Testis (tissue), 3 donors: Measurements from ENCODE around the gene CEP131. TPM values are rescaled to one million over a fixed set of nuclear protein-coding genes. Genes with fewer than 3 reads are reported as not detected.

Experiments
- DNase-seq: peaks from one replicate; pipeline ENCODE4 v3.0.0-alpha.2; 2019
- H3K27ac ChIP-seq, 2 donors: fragments of 200-600 bp; sonication (generic); one replicate each; pipeline ENCODE4 v1.5.1; 2019
- H3K27me3 ChIP-seq: fragments of 200-600 bp; sonication (generic); one replicate; pipeline ENCODE4 v1.5.1; 2019
- H3K36me3 ChIP-seq: fragments of 200-600 bp; sonication (generic); one replicate; pipeline ENCODE4 v1.5.1; 2017; ENCODE audit warnings: low read depth; ENCODE audit errors: missing control alignments
- H3K4me1 ChIP-seq: fragments of 200-600 bp; sonication (generic); one replicate; pipeline ENCODE4 v1.5.1; 2019
- H3K4me3 ChIP-seq, 2 donors: fragments of 200-600 bp; sonication (generic); one replicate each; pipeline ENCODE4 v1.5.1; 2017 to 2019
- H3K9me3 ChIP-seq: fragments of 200-600 bp; sonication (generic); one replicate; pipeline ENCODE4 v1.5.1; 2017
- POLR2A ChIP-seq: fragments of 450-650 bp; IDR thresholded peaks from one replicate; pipeline ENCODE4 v1.6.1; 2017; ENCODE audit warnings: antibody characterized with exemption, mild to moderate bottlenecking, moderate library complexity
- WGBS, 2 donors: methylation state at CpG; one replicate each; pipeline ENCODE4 v1.1.5; 2018; 5-methylcytosine and 5-hydroxymethylcytosine counted together
- intact Hi-C: fragments of 100-400 bp; cut with DNase I; formaldehyde crosslinking; loops from one replicate; pipeline ENCODE4 v1.15.1; 2023; ENCODE audit warnings: low total_unique reads
- polyA plus RNA-seq: library from polyadenylated mRNA; stranded (reverse); fragments of 350-450 nt; fragmentation: Illumina TruSeq; extraction: RNeasy Lipid Tissue Mini Kit (QIAGEN cat#74804); gene quantifications from one replicate; pipeline ENCODE4 v1.2.3, GENCODE V29; 2014; ENCODE audit warnings: low read depth, low replicate concordance; ENCODE audit not compliant: insufficient read depth
- total RNA-seq, 2 donors: library from RNA; depleted of rRNA; stranded (reverse); fragments of >200 nt; gene quantifications; one replicate each; pipeline ENCODE4 v1.2.3, GENCODE V29; 2016
- TF ChIP-seq, protein P1 (sequence below), 3 experiments: fragments of 450-650 bp in 2 of 3; fragments of 200-600 bp in 1 of 3; sonication (generic) in 1 of 3; IDR thresholded peaks; one replicate each; pipeline ENCODE4 v1.5.1; 2016 to 2019; ENCODE audit warnings: antibody characterized with exemption in 3 of 3, mild to moderate bottlenecking in 2 of 3, moderate library complexity in 1 of 3

The CEP131 gene
- total and polyA plus RNA-seq, 3 donors from 2014 or later, result 28.9 to 48.7 (median 42.9) TPM

DNA sequence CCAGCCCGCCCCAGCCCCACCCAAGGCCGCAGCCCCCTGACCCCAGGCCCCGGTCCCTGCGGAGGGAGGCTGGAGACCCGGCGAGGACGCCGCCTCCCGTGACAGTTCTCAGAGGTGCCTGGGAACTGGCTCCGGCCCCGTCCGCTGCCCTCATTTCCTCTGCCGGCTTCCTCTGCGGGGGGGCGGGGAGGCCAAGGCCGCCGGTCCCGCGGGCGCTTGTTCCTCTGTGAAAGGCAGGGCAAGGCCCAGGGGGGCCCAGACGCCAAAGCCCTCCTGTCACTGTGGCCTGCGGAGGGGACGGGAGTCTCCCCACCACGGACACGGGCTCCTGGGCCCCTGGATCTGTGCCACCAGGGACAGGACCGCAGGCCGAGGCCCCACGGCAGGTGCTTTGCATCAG, 62.5 kb downstream of the CEP131 start:
- intact Hi-C loops, result no loop called here
- H3K27ac ChIP-seq, result peak overlapping the region in 1 of 2 donors; percentile 39

DNA sequence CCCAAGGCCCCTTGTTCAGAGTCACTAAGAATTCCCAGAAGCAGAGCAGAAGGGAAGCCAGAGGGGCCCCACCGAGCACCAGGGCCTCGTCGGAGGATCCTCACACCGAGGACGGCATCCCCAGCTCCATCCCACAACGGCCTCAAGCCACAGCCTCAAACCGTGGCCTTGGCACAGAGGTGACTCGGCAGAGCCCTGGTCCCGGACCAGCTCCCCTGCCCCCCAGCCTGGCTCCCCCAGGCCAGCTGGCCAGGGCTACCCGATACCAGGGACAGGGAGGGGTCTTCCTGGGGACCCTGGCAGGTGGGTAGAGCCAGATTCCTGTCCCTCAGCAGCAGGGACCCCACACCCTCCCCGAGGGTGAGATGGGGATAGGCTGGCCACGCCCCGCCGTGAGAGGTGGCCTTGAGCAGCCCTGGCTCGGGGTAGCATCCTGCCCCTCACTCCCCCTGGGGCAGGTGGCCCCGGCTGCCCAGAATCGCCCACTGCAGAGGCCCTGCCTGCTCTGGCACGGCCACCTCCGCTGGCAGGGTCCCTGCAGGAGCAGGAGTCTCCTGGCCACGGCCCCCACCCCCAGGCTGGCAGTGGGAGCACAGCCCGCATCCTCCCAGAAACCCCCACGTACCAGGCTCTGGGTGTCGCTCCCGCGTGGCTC, 63.0 kb downstream of the CEP131 start:
- TF ChIP-seq, protein P1, sequence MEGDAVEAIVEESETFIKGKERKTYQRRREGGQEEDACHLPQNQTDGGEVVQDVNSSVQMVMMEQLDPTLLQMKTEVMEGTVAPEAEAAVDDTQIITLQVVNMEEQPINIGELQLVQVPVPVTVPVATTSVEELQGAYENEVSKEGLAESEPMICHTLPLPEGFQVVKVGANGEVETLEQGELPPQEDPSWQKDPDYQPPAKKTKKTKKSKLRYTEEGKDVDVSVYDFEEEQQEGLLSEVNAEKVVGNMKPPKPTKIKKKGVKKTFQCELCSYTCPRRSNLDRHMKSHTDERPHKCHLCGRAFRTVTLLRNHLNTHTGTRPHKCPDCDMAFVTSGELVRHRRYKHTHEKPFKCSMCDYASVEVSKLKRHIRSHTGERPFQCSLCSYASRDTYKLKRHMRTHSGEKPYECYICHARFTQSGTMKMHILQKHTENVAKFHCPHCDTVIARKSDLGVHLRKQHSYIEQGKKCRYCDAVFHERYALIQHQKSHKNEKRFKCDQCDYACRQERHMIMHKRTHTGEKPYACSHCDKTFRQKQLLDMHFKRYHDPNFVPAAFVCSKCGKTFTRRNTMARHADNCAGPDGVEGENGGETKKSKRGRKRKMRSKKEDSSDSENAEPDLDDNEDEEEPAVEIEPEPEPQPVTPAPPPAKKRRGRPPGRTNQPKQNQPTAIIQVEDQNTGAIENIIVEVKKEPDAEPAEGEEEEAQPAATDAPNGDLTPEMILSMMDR (IDR thresholded peaks at IDR 0.05), result no peak
- TF ChIP-seq POLR2A, result no peak
- no peak overlapping the region for H3K4me3 ChIP-seq
- no peaks in the 10 kb centered on the region for H3K36me3 ChIP-seq
- intact Hi-C loops, result no loop called here
- no peaks in the 10 kb centered on the region for H3K27me3 ChIP-seq
- no peak overlapping the region for H3K27ac ChIP-seq
- WGBS, 2 donors, result 48 to 80% methylated on average over 1 to 20 of the region's 25 CpGs
- no peaks in the 10 kb centered on the region for H3K9me3 ChIP-seq
- peaks cover 12% of the 10 kb centered on the region for H3K4me1 ChIP-seq
- DNase-seq, result no peak

More for the DNA sequence above, 62.5 kb downstream of the CEP131 start:
- H3K4me3 ChIP-seq, result no peak overlapping the region
- TF ChIP-seq, protein P1 (IDR thresholded peaks at IDR 0.05), result no peak
- no peak for TF ChIP-seq POLR2A
- no peaks in the 10 kb centered on the region for H3K27me3 ChIP-seq
- 20 to 49% methylated on average over 8 to 25 of the region's 28 CpGs for WGBS, 2 donors
- DNase-seq, result peak; percentile 60
- no peaks in the 10 kb centered on the region for H3K9me3 ChIP-seq
- peaks cover 14% of the 10 kb centered on the region for H3K4me1 ChIP-seq
- no peaks in the 10 kb centered on the region for H3K36me3 ChIP-seq

DNA sequence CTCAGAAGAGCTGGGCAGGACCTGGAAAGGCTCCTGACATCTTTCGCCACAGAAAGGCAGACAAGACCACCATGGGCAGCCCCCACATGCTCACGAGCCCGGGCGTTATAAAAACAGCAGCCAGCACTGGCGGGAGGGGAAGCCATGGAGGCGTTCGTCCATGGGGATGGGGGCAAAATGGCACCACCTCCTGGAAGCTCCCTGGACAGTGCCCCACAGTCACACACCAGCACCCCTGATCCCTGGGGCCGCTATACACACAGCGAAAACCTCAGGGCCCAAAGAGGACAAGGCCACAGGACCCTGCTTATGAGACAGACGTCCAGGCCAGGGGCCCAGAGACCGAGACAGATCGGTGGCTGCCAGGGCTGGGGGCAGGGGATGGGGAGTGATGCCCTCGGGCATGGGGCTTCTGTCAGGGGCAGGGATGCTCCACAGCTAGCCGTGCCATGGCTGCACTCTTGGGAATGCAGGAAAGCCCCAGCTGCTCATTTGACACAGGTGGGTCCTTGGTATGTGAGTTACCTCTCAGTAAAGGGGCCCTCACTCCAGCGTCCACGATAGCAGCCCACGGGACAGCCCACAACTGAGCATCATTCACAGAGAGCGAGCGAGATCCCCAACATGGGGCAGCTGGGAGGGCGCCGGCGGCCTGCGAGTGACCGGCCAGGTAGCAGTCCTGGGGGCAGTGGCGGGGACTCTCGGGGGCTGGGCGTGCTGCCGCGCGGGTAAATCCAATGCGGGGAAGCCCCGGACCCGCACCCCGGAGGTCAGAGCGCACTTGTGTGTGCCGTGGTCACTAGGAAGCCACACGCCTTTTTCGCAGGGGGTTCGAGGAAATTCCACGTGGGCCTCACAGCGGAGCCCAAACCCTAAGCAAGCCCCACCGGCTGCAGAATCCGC, 63.8 kb downstream of the CEP131 start:
- no peak for DNase-seq
- whole genome bisulfite sequencing, 2 donors, result 91 to 94% methylated on average over 31 to 43 of the region's 43 CpGs
- H3K36me3 ChIP-seq, result no peaks in the 10 kb centered on the region
- no peaks in the 10 kb centered on the region for H3K9me3 ChIP-seq
- peaks cover 12% of the 10 kb centered on the region for H3K4me1 ChIP-seq
- intact Hi-C loops, result no loop called here
- no peak overlapping the region for H3K27ac ChIP-seq
- no peak overlapping the region for H3K4me3 ChIP-seq
- no peaks in the 10 kb centered on the region for H3K27me3 ChIP-seq
- TF ChIP-seq POLR2A, result no peak
- TF ChIP-seq, protein P1 (IDR thresholded peaks at IDR 0.05), result no peak

DNA sequence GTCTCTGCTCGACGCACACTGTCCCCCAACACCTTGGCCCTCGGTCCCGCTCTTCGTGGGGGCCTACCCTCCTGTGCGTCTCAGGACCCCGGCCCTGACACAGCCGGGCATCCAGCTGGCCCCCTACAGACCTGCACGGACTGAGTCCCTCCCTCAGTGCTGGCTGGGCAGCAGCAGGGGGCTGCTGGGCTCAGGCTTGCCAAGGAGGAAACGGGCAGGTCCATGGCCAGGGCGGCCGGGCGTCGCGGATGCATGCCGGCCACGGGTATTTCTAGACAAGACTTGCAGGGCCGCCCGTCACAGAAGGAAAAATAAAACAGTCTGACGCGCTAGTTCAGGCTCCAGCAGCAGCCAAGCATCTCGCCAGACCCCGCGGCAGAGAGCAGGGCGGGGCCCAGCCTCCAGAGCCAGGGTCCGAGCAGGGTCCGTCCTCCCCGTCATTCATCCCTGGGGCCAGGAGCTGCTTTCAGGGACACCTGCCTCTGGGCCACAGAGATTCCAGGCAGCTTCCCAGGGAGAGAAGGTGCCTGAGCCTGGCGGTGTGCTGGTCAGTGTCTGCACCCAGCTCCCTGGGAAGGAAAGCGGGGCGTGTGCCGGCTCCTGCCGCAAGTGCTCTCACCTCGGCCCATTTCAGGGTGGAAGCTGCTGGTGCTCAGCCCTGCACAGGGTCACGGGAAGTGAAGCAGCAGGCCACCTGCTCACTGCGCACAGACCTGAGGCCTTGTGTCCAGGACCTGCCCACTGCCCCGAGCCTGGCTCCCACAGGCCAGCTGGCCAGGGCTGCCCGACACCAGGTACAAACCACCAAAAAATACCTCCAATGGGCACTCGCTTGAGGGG, 64.7 kb downstream of the CEP131 start:
- Histone ChIP-seq H3K4me3 (no peak overlapping the region), H3K9me3 (no peaks in the 10 kb centered on the region), H3K4me1 (peaks cover 12% of the 10 kb centered on the region), H3K27ac (no peak overlapping the region), H3K27me3 (no peaks in the 10 kb centered on the region), H3K36me3 (no peaks in the 10 kb centered on the region)
- no peak for TF ChIP-seq POLR2A
- TF ChIP-seq, protein P1 (IDR thresholded peaks at IDR 0.05), result no peak
- no peak for DNase-seq
- 91 to 93% methylated on average over 26 to 38 of the region's 39 CpGs for WGBS, 2 donors
- intact Hi-C loops, result no loop called here
